NOMO-1 treated with dmso at 0.1 percent for 144 hours (cell line): Measurements from ENCODE around the gene APC.

Experiments used
- DNase-seq: peaks from one replicate; lab custom pipeline; 2025; ENCODE audit not compliant: unreplicated experiment; lab: John Stamatoyannopoulos, UW

APC gene

DNA sequence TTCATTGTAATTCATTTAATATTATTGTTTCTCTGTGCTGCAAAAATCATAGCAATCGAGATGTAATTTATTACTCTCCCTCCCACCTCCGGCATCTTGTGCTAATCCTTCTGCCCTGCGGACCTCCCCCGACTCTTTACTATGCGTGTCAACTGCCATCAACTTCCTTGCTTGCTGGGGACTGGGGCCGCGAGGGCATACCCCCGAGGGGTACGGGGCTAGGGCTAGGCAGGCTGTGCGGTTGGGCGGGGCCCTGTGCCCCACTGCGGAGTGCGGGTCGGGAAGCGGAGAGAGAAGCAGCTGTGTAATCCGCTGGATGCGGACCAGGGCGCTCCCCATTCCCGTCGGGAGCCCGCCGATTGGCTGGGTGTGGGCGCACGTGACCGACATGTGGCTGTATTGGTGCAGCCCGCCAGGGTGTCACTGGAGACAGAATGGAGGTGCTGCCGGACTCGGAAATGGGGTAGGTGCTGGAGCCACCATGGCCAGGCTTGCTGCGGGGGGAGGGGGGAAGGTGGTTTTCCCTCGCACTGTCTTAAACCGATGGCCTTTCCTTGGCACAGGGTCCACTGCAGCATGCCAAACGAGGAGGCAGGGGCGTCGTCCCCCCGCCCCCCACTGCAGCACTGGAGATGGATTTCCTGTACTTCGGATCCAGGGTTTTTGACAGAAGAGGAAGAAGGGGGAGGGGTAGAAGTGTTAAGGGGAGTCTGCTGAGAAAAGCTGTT lies at the start of gene APC:
Gene APC, plus strand, starts transcription at position 423 of the 728 bp plus-strand sequence. CDS start 17,006 bp downstream, outside the sequence.
- DNase-seq = peak; percentile 58

DNA sequence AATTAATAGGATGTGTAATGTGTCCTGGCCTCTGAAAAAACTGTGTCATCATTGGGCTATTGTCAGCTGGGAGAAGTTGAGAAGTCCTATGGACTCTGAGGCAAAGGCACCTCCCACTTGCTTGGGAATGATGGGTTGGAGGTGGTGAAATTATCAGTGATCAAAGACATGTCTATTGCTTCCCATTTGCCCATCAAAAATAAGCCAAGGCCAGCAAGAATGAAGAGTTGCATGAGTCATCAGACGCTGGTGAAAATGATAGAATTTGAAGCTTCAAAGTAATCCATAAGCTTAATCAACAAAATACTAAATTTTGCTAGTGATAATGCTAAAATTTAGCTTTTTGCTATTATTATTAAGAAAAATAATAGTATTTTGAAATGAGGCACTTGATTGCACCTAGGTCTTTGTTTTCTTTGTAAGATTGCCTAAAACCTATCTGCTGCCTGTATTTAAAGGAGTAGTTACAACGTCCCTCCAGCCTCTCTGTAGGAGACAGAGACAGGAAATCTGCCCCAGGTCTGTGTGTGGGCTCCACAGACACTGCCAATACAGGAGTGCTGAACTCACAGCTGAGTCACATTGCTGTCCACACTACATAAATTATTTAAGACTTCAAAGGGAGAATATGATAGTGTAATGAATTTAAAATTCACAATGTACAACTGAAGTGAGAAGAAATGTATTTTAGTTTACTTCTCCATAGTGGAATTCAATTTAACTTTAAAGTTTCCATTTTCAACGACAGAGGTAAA lies 48.4 kb upstream of the APC start:
- DNase-seq = no peak

DNA sequence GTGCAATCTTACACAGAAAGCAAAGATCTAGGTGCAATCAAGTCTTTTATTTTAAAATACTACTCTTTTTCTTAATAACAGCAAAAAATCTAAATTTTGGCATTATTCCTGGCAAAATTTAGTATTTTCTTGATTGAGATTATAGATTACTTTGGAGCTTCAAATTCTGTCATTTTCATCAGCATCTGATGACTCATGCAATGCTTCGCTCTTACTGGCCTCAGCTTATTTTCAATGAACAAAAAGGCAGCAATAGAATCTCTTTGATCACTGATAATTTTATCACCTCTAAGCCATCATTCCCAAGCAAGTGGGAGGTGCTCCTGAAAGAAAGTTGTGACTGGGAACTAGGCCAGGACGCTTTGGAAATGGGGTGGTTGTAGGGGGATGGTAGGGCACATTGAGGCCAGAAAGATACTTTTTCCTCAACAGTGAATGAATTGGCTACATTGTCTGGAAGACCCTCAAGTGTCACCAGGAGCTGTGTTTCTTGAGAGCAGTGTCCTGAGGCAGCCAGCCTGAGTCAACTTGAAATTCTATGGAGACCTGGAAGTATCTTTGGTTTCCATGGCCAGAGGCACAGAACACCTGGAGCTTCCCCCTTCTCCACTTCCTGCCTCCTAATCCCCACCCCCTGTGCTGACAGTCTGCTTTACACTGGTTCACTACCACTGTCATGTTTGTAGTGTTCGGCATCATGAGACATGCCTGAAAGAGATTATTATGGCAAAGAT lies 46.9 kb upstream of the APC start:
- DNase-seq = no peak

DNA sequence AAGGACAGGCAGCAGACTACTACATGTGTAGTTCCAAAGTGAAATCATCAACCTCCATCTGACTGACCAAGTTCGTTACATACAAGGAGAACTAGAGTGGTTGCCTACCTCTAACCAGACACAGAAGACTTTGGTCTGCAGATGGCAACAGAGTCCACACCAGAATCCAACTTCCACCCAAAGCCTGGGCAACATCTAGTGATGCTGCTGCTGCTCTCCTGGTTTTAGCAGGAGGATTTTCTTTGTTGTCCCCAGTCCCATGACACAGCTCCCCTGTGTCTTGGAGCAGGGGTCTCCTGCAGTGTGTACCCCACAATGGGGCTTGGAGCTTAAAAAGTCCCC lies 46.4 kb upstream of the APC start:
- no peak for DNase-seq

DNA sequence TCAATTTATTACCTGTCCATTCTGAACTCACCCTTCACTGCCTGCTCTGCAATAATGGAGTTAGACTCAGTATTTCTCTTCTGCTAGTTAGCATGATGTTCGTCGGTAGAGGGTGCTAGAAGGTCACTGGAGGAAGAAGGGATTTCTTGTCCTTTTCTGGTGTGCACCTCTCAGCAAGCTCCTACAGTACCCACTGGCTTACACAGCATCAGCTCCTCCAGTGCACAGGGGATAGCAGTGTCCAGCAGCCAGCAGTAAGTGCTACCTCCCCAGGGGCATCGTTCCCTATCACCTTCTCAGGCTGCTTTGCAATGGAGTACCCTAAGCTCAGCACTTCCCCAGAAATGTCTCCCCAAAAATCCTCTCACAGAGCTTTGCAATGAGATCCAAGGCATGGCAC lies 45.9 kb upstream of the APC start:
- no peak for DNase-seq

DNA sequence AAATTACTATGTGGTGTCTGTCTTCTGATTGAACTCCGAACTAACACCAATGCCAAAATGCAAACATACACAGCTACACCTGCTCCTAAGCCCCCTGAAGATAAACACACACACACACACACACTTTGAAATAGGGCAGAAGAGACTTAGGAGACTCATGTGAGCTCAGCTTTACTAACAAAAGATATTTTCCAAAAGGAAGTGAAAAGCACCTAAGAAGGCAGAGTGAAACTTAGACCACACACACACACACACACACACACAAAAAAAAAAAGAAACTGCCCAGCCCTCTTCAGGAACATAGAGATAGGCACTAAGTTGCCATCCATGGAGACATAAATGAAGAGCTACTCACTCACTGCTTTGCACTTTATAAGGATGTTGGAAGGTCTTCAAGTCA lies 45.2 kb upstream of the APC start:
- DNase-seq = no peak

DNA sequence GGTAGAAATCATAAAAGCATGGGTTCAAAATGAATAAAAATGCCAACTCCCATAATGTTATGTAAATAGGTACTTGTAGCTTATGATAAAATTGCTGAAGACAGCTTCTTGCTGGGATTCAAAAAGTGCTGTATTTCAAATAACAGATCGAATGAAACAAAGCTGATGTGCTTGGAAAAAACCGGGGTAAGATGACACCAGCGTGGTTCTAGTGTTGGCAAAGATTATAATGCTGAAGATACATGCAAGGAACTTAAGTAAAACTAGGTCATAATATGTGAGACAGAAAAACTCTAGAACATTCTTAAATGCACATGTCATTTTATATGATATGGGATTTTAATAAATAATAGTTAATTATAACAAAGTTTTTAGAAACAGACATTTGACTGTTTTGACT lies 44.4 kb upstream of the APC start:
- DNase-seq = no peak

DNA sequence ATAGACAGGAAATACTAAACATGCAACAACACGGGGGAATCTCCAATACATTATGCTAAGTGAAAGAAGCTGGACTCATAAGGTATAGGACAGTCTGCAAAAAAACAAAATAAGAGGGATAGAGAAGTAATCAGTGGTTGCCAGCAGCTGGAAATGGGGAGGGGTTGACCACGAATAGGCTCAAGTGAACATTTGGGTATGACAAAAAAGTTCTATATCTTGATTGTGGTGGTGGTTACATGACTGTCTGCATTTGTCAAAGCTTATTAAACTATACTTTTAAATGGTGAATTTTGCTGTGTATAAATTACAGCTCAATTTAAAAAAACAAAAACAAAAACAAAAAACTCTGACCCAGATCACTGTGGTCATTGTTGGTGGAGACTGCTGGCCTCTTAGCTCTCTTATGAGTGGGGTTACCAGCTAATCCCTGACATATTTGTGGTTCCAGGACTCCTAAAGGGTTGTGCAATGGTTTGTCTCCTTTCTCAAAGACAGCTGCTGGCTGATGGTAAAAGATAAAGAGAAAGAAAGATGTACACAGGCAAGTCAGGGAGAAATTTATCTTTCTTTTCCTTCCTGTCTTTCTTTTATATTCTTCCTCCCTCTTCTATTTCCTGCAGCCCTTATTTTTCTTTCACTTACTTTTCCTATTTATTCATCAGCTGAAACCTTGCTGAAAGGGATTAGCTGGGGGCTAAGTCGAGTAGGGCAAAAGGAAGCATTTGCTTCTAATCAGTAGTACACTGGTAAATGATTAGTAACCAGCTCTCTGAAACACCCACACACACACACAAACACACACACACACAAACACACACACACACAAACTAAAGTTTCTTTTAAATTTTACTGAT lies 42.6 kb upstream of the APC start:
- no peak for DNase-seq

DNA sequence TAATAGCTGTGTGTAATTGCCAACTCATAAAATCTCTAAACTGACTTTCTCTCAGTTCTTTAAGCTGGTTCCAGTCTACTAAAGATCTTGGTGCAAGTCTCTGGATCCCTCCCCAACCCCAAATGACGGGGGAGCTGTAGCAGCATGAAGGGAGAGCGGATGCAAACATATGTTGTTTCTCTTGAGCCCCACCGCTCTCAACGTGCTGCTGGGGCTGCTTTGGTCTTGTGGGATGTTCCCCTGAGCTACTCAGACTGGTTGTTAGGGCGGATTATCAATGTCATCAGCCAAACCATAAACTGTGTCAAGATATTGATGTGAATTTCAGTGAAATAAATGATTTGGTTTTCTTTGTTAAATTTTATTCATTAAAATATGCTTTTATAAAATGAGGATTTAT lies 40.9 kb upstream of the APC start:
- DNase-seq = no peak

DNA sequence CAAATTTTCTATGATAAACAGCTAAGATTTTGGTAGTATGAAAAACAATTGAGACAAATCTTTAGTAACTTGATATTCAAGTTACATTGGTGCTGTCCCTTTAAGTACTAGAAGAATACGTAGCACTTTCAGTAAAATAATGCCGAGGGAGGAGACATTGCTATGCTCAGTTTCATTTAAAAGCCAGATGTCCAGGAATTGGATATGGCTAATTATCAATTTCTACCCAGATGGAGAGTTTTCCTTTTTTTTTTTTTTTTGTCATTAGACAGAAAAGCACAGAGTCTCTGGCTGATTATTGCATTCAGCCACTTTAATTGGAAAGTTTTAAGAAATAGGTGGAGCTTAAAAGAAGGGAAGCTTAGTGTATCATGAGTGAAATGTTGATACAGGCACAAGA lies 40.4 kb upstream of the APC start:
- DNase-seq = no peak

DNA sequence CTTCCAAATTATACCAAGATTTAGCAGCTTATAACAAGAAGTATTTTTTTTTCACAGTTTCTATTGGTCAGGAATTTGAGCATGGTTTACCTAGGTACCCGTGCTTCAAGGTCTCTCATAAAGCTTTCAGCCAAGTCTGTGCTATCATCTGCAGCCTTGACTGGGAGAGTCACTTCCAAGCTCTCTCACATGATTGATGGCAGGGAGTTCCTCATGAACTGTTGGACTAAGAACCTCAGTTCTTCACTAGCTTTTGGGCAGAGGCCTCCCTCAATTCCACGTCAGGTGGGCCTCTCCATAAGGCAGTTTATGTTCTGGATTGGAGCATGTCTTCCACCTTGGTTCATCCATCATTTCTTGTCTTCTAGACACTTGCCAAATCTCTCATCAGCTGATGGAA lies 39.9 kb upstream of the APC start:
- DNase-seq = no peak

DNA sequence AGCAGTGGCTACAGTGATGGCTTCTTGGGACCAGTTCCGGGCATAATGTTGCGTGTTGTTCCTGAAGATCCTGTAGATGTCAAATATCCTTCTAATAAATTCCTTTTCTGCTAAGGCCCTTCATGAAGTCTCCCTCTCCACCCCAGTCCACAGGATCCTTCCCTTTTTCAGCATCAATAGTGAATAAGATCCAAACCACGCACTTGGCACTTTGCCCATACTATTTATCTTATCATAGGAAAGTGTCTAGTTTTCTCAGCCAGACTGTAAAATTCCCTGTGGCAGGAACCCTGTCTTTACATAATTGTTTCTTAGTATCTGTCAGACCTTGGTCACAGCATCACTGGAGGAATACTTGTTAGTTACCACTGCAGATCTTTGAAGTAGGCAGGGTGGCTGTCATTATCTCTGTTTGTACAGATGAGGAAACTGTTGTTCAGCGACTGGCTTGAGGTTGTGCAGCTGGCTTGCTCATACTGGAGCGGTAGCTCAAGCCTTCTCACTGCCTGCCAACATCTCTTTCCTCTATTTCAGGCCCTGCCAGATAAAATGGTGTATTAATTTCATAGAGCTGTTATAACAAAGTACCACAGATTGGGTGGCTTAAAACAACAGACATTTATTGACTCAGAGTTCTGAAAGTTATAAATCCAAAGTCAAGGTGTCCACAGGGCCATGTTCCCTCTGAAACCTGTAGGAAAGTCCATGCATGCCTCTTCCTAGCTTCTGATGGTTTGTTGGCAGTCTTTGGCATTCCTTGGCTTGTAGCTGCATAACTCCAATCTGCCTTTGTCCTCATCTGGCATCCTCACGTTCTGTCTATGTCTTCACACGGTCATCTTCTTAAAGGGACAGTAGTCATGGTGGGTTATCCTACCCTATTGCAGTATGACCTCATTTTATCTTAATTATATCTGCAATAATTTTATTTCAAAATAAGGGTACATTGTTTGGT lies 33.5 kb upstream of the APC start:
- no peak for DNase-seq

DNA sequence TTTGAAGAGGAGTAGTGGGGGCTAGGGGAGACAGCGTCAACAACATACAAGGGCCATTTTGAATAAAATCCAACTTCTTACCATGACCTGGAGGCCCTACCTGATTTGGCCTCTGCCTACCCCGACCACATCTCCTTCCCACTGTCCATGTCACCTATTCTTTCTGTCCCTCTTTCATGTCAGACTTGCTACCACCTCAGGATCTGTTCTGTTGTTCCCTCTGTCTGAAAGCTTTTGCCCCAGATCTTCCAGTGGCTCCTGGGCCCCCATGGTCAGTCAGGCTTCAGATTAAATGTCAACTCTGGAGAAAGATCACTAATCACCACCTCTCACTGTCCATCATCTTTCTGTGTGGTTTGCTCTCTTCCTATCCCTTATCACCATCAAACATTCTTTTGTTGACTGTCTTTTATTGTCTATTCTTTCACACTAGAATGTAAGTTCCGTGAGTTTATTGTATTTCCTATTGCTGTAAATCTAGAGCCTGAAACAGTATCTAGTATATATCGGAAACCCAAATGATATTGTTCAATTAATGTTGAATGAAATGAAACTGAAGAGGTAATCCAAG lies 31.2 kb upstream of the APC start:
- no peak for DNase-seq

DNA sequence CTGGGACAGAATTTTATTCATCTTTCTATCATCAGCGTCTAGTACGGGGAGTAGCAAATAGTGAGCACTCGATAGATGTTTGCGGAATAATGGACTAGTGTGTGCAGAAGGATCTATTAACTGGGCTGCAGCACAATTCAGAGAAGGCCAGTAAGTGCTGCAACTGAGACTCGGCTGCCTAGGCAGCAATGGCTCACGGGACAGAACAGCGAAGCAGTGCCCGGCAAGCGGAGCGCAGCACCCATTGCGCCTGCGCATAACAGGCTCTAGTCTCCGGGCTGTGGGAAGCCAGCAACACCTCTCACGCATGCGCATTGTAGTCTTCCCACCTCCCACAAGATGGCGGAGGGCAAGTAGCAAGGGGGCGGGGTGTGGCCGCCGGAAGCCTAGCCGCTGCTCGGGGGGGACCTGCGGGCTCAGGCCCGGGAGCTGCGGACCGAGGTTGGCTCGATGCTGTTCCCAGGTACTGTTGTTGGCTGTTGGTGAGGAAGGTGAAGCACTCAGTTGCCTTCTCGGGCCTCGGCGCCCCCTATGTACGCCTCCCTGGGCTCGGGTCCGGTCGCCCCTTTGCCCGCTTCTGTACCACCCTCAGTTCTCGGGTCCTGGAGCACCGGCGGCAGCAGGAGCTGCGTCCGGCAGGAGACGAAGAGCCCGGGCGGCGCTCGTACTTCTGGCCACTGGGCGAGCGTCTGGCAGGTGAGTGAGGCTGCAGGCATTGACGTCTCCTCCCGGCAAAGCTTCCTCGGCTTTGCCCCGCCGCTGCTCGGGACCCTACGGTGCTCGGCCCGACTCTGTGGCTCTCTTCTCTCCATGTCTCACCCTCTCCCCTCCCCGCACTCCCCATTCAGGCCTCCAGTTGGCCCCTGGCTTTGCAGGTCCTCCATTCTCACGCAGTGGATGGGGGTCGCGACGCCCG lies 30.2 kb upstream of the APC start:
- peak; percentile 96 for DNase-seq

DNA sequence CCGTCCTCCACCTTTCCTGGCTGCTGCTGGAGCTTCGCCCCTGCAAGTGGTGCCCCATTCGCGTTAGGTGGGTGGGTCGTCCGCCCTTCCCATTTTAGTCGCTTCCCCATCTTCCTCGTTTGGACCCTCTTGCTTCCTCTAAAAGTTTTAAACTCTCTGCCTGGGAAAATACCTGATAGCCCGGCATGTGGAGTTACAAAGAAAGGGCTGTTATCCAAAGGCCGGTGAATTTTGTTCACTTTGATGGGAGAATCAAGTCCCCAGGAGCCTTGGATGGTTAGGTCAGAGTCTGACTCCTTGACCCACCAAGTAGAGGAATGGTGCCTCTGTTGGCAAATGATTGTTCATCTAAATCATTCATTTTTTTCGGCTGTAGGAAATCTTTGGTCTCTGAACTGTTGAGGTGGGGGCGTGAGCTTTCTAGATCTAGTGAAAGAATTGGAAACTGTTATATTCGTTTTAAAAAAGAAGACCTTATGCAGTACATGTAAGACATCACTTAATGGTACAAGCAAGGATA lies 29.5 kb upstream of the APC start:
- DNase-seq = no peak

DNA sequence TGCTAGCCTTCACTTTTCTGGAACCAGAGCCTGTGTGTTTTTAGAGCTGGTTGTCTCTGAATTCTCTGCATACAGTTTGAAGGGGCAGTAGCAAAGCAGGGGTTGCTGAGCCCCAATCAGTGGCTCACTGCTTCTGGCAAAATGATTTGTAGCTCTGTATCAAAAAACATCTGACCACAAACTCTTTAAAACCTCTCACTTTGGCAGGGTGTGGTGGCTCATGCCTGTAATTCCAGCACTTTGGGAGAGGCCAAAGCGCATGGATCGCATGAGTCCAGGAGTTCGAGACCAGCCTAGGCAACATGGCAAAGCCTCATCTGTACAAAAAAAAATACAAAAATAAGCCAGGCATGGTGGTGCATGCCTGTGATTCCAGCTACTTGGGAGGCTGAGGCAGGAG lies 28.3 kb upstream of the APC start:
- DNase-seq = no peak

DNA sequence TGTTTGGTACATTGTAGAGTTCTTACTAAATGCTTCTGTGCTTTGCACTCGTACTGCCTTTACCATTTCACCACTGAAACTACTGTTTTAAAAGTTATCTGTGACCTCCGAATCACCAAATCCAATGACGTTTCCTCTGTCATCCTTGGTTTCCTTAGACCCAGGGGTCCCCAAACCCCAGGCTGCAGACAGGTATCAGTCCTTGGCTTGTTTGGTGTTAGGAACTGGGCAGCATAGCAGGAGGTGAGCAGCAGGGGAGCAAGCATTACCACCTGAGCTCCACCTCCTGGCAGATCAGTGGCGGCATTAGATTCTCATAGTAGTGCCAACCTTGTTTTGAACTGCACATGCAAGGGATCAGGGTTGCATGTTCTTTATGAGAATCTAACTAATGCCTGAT lies 26.8 kb upstream of the APC start:
- DNase-seq = no peak

DNA sequence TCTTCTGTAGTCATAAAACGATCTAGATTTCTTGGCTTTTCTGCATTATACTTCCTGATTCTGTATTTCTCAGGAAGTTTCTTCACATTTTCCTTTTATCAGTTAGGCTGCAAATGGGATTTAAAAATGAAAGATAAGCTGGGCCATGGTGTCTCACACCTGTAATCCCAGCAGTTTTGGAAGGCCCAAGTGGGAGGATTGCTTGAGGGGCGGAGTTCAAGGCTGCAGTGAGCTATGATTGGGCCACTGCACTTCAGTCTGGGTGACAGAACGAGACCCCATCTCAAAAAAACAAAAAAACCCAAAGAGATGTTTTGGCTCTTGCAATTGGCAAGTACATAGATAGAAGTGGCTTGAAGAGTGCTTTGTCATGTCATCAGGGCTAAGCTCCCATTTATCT lies 26.2 kb upstream of the APC start:
- DNase-seq = no peak
